Kidney (tissue), 14 donors: ENCODE results near the gene MLXIPL. TPM values are rescaled to one million over a fixed set of nuclear protein-coding genes. Genes with fewer than 3 reads are reported as not detected.
"Not testable (repeated sequence)": the region's sequence is repeated elsewhere in the genome, so short reads cannot be mapped to it uniquely, and the experiment has no call there.

ENCODE experiments used
- DNase-seq, 5 donors: peaks; one replicate each; pipeline ENCODE4 v3.0.0-alpha.2; 2013 to 2020
- FAIRE-seq: peaks from 2 replicates; lab custom pipeline; 2012; peaks lifted over from hg19 to GRCh38; lab: Jason Lieb, UNC
- H3K27ac ChIP-seq, 2 donors: one replicate each; pipeline ENCODE4 v1.7.0; 2013; ENCODE audit warnings: low read depth in 2 of 2, low read length in 2 of 2, inconsistent platforms in 1 of 2
- H3K27me3 ChIP-seq: one replicate; pipeline ENCODE4 v1.7.1; 2013; ENCODE audit warnings: low read length, inconsistent platforms; ENCODE audit not compliant: control insufficient read depth, insufficient read depth
- H3K36me3 ChIP-seq, 3 donors: one replicate each; pipeline versions ENCODE4 v1.7.0 to v1.7.1; 2013; ENCODE audit warnings: low read length in 3 of 3, control low read depth in 1 of 3, inconsistent platforms in 1 of 3; ENCODE audit not compliant: insufficient read depth in 3 of 3, control insufficient read depth in 2 of 3
- H3K4me1 ChIP-seq, 3 donors: one replicate each; pipeline versions ENCODE4 v1.7.0 to v1.7.1; 2013; ENCODE audit warnings: low read length in 3 of 3, inconsistent platforms in 1 of 3, low read depth in 1 of 3; ENCODE audit not compliant: control insufficient read depth in 2 of 3, insufficient read depth in 2 of 3
- H3K4me3 ChIP-seq, 3 donors: one replicate each; pipeline versions ENCODE4 v1.7.0 to v1.8.1; 2013; ENCODE audit warnings: low read length in 3 of 3, control low read depth in 1 of 3, inconsistent platforms in 1 of 3
- H3K9ac ChIP-seq, 3 donors: one replicate each; pipeline versions ENCODE4 v1.7.0 to v1.7.1; 2013; ENCODE audit warnings: low read length in 3 of 3, control low read depth in 1 of 3, inconsistent platforms in 1 of 3
- H3K9me3 ChIP-seq, 3 donors: one replicate each; pipeline versions ENCODE4 v1.7.0 to v1.7.1; 2013; ENCODE audit warnings: low read length in 3 of 3, control low read depth in 1 of 3, inconsistent platforms in 1 of 3; ENCODE audit not compliant: control insufficient read depth in 2 of 3, insufficient read depth in 1 of 3
- CTCF ChIP-seq: IDR thresholded peaks from 3 replicates; pipeline ENCODE4 v1.5.1; 2012; ENCODE audit warnings: mild to moderate bottlenecking, moderate library complexity, borderline replicate concordance; ENCODE audit not compliant: insufficient read depth; ENCODE audit errors: extremely low read depth
- intact Hi-C: fragments of 100-400 bp; cut with DNase I; formaldehyde crosslinking; loops from one replicate; pipeline ENCODE4 v1.11.1; 2022
- polyA plus RNA-seq: library from polyadenylated mRNA; stranded (reverse); fragments of 350-450 nt; fragmentation: Illumina TruSeq; extraction: RNeasy Lipid Tissue Mini Kit (QIAGEN cat#74804); gene quantifications from one replicate; pipeline ENCODE4 v1.2.3, GENCODE V29; 2014; ENCODE audit warnings: low read depth, low replicate concordance; ENCODE audit not compliant: insufficient read depth
- total RNA-seq: library from RNA; stranded (reverse); fragmentation: NEBNext Ultra II Directional; extraction: Animal tissue kit (Norgen Biotek cat#: 25700); gene quantifications from one replicate; pipeline ENCODE4 v1.2.1, GENCODE V29; 2021
- donor health status: control.
- donor health status: control.
- donor health status: control.
- donor health status: control.
- donor health status: control.
- donor health status: DM: yes; HTN: yes; CAD: no.
- donor health status: Normal renal cell carcinoma (clear cell type).

MLXIPL gene
- total and polyA plus RNA-seq, 2 donors from 2014 or later, result 26.2 to 27.9 TPM

DNA sequence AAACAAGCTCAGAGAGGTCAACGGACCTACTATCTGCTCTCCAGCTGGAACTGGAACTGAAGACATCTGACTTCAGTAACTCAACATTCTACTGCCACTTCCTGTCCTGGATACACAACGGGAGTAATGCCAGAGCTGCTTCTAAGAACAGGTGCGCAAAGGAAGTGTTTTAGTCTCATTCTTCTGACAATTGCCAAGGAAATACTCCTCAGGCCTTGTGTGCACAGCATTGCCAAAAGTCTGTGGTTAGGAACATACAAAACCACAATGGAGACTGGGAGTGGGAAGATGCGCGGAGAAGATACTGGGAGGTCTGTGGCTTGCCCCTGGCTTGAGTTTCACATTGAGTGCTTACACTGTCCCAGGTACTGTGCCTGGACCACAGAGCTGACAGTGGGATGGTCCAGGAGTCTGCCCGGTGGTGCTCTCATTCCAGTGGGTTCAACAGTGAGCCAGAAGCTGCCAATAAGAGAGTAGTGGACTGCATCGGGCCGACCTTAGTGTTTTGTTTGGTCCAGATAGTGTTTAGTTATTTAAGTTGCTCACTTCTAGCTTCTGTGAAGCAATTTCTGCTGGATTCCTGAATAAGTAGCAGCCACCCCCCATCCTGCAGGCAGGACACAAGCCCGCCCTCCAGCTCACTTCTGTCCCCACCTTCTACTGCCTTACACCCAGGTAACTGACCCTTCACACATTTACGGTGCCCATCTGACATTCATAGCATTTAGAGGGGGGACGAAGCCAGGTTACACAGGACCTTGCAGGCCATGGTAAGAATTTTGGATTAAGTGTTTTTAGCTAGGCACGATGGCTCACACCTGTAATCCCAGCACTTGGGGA, 56.3 kb downstream of the MLXIPL start:
- FAIRE-seq, result no peak
- no peaks in the 10 kb centered on the region for H3K4me1 ChIP-seq
- intact Hi-C loops, result no loop called here
- no peak for TF ChIP-seq CTCF
- peaks cover 9 to 22% (median 18%) of the 10 kb centered on the region in 3 donors for H3K36me3 ChIP-seq
- H3K27me3 ChIP-seq, result no peaks in the 10 kb centered on the region
- no peak for DNase-seq
- H3K9ac ChIP-seq, result no peak overlapping the region
- H3K9me3 ChIP-seq, result no peaks in the 10 kb centered on the region
- no peak overlapping the region for H3K4me3 ChIP-seq
- H3K27ac ChIP-seq, result no peak overlapping the region

DNA sequence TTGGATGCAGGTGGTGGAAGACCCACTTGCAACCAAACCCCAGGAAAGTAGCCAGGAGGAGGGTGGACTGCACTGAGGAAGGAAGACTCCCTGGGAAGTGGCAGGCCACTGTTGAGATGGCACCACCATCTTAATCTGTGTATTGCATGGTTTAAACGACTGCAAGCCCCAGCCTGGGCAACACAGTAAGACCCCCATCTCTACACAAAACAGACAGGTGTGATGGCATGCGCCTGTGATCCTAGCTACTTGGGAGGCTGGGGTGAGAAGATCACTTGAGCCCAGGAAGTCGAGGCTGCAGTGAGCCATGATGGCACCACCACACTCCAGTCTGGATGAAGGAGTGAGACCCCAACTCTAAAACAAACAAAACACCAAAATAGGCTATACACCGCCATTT, 57.2 kb downstream of the MLXIPL start:
- no peak for DNase-seq
- H3K4me3 ChIP-seq, result no peak overlapping the region
- H3K4me1 ChIP-seq, result no peaks in the 10 kb centered on the region
- H3K9ac ChIP-seq, result no peak overlapping the region
- peaks cover 7 to 14% (median 12%) of the 10 kb centered on the region in 3 donors for H3K36me3 ChIP-seq
- no peak for TF ChIP-seq CTCF
- intact Hi-C loops, result no loop called here
- no peaks in the 10 kb centered on the region for H3K27me3 ChIP-seq
- H3K27ac ChIP-seq, result no peak overlapping the region
- H3K9me3 ChIP-seq, result no peaks in the 10 kb centered on the region
- FAIRE-seq, result no peak

- FAIRE-seq, H3K27ac ChIP-seq, H3K9me3 ChIP-seq, H3K9ac ChIP-seq, H3K4me1 ChIP-seq, H3K27me3 ChIP-seq, DNase-seq, intact Hi-C loops: not testable (repeated sequence)
- Histone ChIP-seq H3K4me3 (peak overlapping the region in 1 of 3 donors; percentile 54), H3K36me3 (peaks cover 7 to 12% (median 9%) of the 10 kb centered on the region in 3 donors)
Observed at GRCh38 chr7:73566431-73566830, 57.9 kb downstream of the MLXIPL start.

GRCh38 chr7:73565675-73566340, 58.5 kb downstream of the MLXIPL start:
- TF ChIP-seq CTCF, result no peak
- Histone ChIP-seq H3K27me3 (no peaks in the 10 kb centered on the region), H3K4me3 (peak overlapping the region in 2 of 3 donors; percentile 29 to 54), H3K4me1 (no peaks in the 10 kb centered on the region), H3K9ac (no peak overlapping the region), H3K27ac (no peak overlapping the region), H3K9me3 (no peaks in the 10 kb centered on the region), H3K36me3 (peaks cover 3 to 9% (median 9%) of the 10 kb centered on the region in 3 donors)
- DNase-seq (no peak), FAIRE-seq (no peak)
- intact Hi-C loops, result no loop called here
